IMR-90 (cell line): ENCODE results near the gene GNRH2. TPM values are rescaled to one million over a fixed set of nuclear protein-coding genes. Genes with fewer than 3 reads are reported as not detected.
A peak's percentile ranks its signal among the peaks of the same experiment; 100 is the strongest.

ENCODE experiments used
- ATAC-seq: fragments of 200-7000 bp; cut with Tn5 transposase; 2 replicates; pipeline ENCODE4 v1.9.1; 2020; ENCODE audit warnings: low read depth, mild to moderate bottlenecking, moderate library complexity
- BruUV-seq: library from RNA; stranded (reverse); fragments of 400-500 nt; replicated peaks from 2 replicates; lab custom pipeline; 2021; lab: Mats Ljungman, UMichigan
- CTCF ChIA-PET: fragments of 300-600 bp; formaldehyde crosslinking; extraction: SDS; loops from one replicate; lab custom pipeline; 2021; ENCODE audit warnings: antibody characterized with exemption; lab: Yijun Ruan, JAX
- POLR2A ChIA-PET: fragments of 300-600 bp; sonication (Branson Sonifier 250); formaldehyde crosslinking; loops from one replicate; lab custom pipeline; 2022; ENCODE audit warnings: antibody characterized with exemption; ENCODE audit not compliant: unreplicated experiment; lab: Charles Lee
- DNase-seq: peaks from one replicate; pipeline ENCODE4 v3.0.0; 2013
- H2AFZ ChIP-seq: replicated peaks from 2 replicates; pipeline ENCODE3; 2013; ENCODE audit warnings: low read length, mild to moderate bottlenecking; ENCODE audit not compliant: poor library complexity
- H2AK5ac ChIP-seq: 2 replicates; pipeline ENCODE4 v1.6.1; 2013; ENCODE audit warnings: low read depth, low read length, inconsistent platforms
- H2AK9ac ChIP-seq: replicated peaks from 2 replicates; pipeline ENCODE3; 2013; ENCODE audit warnings: mild to moderate bottlenecking, low read depth, low read length, moderate library complexity; ENCODE audit not compliant: poor library complexity
- H2BK120ac ChIP-seq: 2 replicates; pipeline ENCODE4 v1.6.1; 2013; ENCODE audit warnings: low read depth, low read length, inconsistent platforms
- H2BK15ac ChIP-seq: 3 replicates; pipeline ENCODE4 v1.6.1; 2013; ENCODE audit warnings: low read depth, low read length, inconsistent platforms
- H2BK20ac ChIP-seq: 2 replicates; pipeline ENCODE4 v1.6.1; 2013; ENCODE audit warnings: low read depth, mild to moderate bottlenecking, inconsistent platforms, low read length, moderate library complexity
- H2BK5ac ChIP-seq: 2 replicates; pipeline ENCODE4 v1.6.1; 2013; ENCODE audit warnings: mild to moderate bottlenecking, low read depth, low read length, inconsistent platforms; ENCODE audit not compliant: poor library complexity, severe bottlenecking
- H3K14ac ChIP-seq: replicated peaks from 2 replicates; pipeline ENCODE4 v1.6.1; 2013; ENCODE audit warnings: low read depth, low read length, inconsistent platforms
- H3K18ac ChIP-seq: 2 replicates; pipeline ENCODE4 v1.6.1; 2013; ENCODE audit warnings: low read depth, low read length, control low read depth
- H3K23ac ChIP-seq: 2 replicates; pipeline ENCODE4 v1.6.1; 2013; ENCODE audit warnings: low read depth, low read length, inconsistent platforms
- H3K27ac ChIP-seq: 2 replicates; pipeline ENCODE4 v1.5.1; 2013; ENCODE audit warnings: mild to moderate bottlenecking, control low read depth, low read length; ENCODE audit not compliant: insufficient read depth
- H3K27me3 ChIP-seq: 2 replicates; pipeline ENCODE4 v1.6.1; 2013; ENCODE audit warnings: low read length; ENCODE audit not compliant: control insufficient read depth, insufficient read depth
- H3K36me3 ChIP-seq: 2 replicates; pipeline ENCODE4 v1.6.1; 2013; ENCODE audit warnings: low read length, mixed read lengths; ENCODE audit not compliant: control insufficient read depth, insufficient read depth
- H3K4ac ChIP-seq: 2 replicates; pipeline ENCODE4 v1.6.1; 2013; ENCODE audit warnings: low read depth, low read length, inconsistent platforms
- H3K4me1 ChIP-seq: 2 replicates; pipeline ENCODE4 v1.6.1; 2013; ENCODE audit warnings: low read length, mixed read lengths; ENCODE audit not compliant: control insufficient read depth, insufficient read depth
- H3K4me2 ChIP-seq: 2 replicates; pipeline ENCODE4 v1.6.1; 2013; ENCODE audit warnings: low read depth, mild to moderate bottlenecking, control low read depth, low read length, moderate library complexity
- H3K4me3 ChIP-seq: 2 replicates; pipeline ENCODE4 v1.5.1; 2013; ENCODE audit warnings: low read depth, mild to moderate bottlenecking, control low read depth, low read length, moderate library complexity; ENCODE audit not compliant: insufficient read depth
- H3K56ac ChIP-seq: 2 replicates; pipeline ENCODE4 v1.6.1; 2013; ENCODE audit warnings: low read length, inconsistent platforms; ENCODE audit not compliant: insufficient read depth; ENCODE audit errors: extremely low read depth
- H3K79me1 ChIP-seq, 2 experiments: 2 replicates each; pipeline ENCODE4 v1.6.1; 2013; ENCODE audit warnings: low read length in 2 of 2, inconsistent platforms in 1 of 2, low read depth in 1 of 2
- H3K9ac ChIP-seq: 2 replicates; pipeline ENCODE4 v1.6.1; 2013; ENCODE audit warnings: low read depth, low read length, control low read depth
- H3K9me1 ChIP-seq: 2 replicates; pipeline ENCODE4 v1.6.1; 2013; ENCODE audit warnings: low read length, inconsistent platforms; ENCODE audit not compliant: insufficient read depth
- H3K9me3 ChIP-seq: 2 replicates; pipeline ENCODE4 v1.6.1; 2013; ENCODE audit warnings: low read length; ENCODE audit not compliant: control insufficient read depth, insufficient read depth
- H4K20me1 ChIP-seq: 2 replicates; pipeline ENCODE4 v1.6.1; 2013; ENCODE audit warnings: low read length, inconsistent platforms; ENCODE audit not compliant: insufficient read depth
- H4K5ac ChIP-seq: 2 replicates; pipeline ENCODE4 v1.6.1; 2013; ENCODE audit warnings: mild to moderate bottlenecking, low read depth, low read length, control low read depth
- H4K8ac ChIP-seq, 2 experiments: 2 replicates each; pipeline ENCODE4 v1.6.1; 2013; ENCODE audit warnings: low read depth in 2 of 2, low read length in 2 of 2, control low read depth in 1 of 2, inconsistent platforms in 1 of 2
- H4K91ac ChIP-seq: 2 replicates; pipeline ENCODE4 v1.6.1; 2013; ENCODE audit warnings: low read depth, low read length, inconsistent platforms; ENCODE audit not compliant: insufficient read depth
- BHLHE40 ChIP-seq: fragments of 150-350 bp; IDR thresholded peaks from 2 replicates; pipeline ENCODE4 v1.6.1; 2016; ENCODE audit warnings: mild to moderate bottlenecking, low read depth, low read length
- CEBPB ChIP-seq: IDR thresholded peaks from 2 replicates; pipeline ENCODE4 v1.6.1; 2012; ENCODE audit warnings: low read depth, low read length, improper control_type of control experiment
- CHD1 ChIP-seq: IDR thresholded peaks from 2 replicates; pipeline ENCODE4 v1.6.1; 2012; ENCODE audit warnings: low read depth, low read length, improper control_type of control experiment
- CTCF ChIP-seq: conservative IDR thresholded peaks from 2 replicates; pipeline ENCODE4 v1.5.1; 2012; ENCODE audit warnings: mild to moderate bottlenecking, low read depth, low read length, improper control_type of control experiment
- MAFK ChIP-seq: IDR thresholded peaks from 2 replicates; pipeline ENCODE4 v1.6.1; 2012; ENCODE audit warnings: low read depth, low read length, improper control_type of control experiment
- MAZ ChIP-seq: IDR thresholded peaks from 2 replicates; pipeline ENCODE4 v1.6.1; 2012; ENCODE audit warnings: low read depth, mild to moderate bottlenecking, low read length, improper control_type of control experiment, moderate library complexity, borderline replicate concordance
- MXI1 ChIP-seq: IDR thresholded peaks from 2 replicates; pipeline ENCODE4 v1.6.1; 2012; ENCODE audit warnings: low read depth, mild to moderate bottlenecking, low read length, moderate library complexity, borderline replicate concordance
- RAD21 ChIP-seq: IDR thresholded peaks from 2 replicates; pipeline ENCODE4 v1.6.1; 2012; ENCODE audit warnings: low read length, improper control_type of control experiment
- RCOR1 ChIP-seq: IDR thresholded peaks from 2 replicates; pipeline ENCODE4 v1.6.1; 2012; ENCODE audit warnings: mild to moderate bottlenecking, low read length, improper control_type of control experiment; ENCODE audit not compliant: insufficient replicate concordance
- RFX5 ChIP-seq: IDR thresholded peaks from 2 replicates; pipeline ENCODE4 v1.8.0; 2012; ENCODE audit warnings: low read depth, mild to moderate bottlenecking, low read length, moderate library complexity
- WGBS, 2 experiments: methylation state at CpG; one replicate each; pipeline versions ENCODE4 v1.1.5 to v1.1.7; 2013; ENCODE audit warnings: missing lambda C conversion rate in 2 of 2; ENCODE audit not compliant: insufficient read length in 1 of 2; ENCODE audit errors: extremely low coverage in 2 of 2; 5-methylcytosine and 5-hydroxymethylcytosine counted together
- dilution Hi-C: fragments of 300-500 bp; cut with HindIII; formaldehyde crosslinking; loops from one replicate; pipeline ENCODE4 v1.14.3; 2018; ENCODE audit warnings: low sequenced_read_pairs; ENCODE audit not compliant: unreplicated experiment
- in situ Hi-C: fragments of 300-500 bp; cut with MboI; formaldehyde crosslinking; loops from 3 replicates; pipeline ENCODE4 v1.14.3; 2019; ENCODE audit warnings: low sequenced_read_pairs, inconsistent platforms, mixed read lengths
- intact Hi-C: fragments of 100-400 bp; cut with micrococcal nuclease; formaldehyde crosslinking; loops from 2 replicates; pipeline ENCODE4 v1.10.0; 2022
- polyA plus RNA-seq, 3 experiments: library from polyadenylated mRNA; depleted of rRNA; stranded (reverse); fragments of >200 nt; gene quantifications; 2 replicates each; pipeline ENCODE4 v1.2.3, GENCODE V29; 2012; ENCODE audit warnings: low replicate concordance in 1 of 3
- total RNA-seq: library from RNA; depleted of rRNA; stranded (reverse); fragments of >200 nt; gene quantifications from 2 replicates; pipeline ENCODE4 v1.2.3, GENCODE V29; 2012
- TF ChIP-seq, protein P1 (sequence below): fragments of 150-350 bp; IDR thresholded peaks from 2 replicates; pipeline ENCODE4 v1.6.1; 2017; ENCODE audit warnings: mild to moderate bottlenecking, antibody characterized with exemption, low read length, low read depth

Gene GNRH2
- total and polyA plus RNA-seq, 2 of the 4 experiments (the other 2 are of a cell fraction), result 0.18 to 0.21 TPM

DNA sequence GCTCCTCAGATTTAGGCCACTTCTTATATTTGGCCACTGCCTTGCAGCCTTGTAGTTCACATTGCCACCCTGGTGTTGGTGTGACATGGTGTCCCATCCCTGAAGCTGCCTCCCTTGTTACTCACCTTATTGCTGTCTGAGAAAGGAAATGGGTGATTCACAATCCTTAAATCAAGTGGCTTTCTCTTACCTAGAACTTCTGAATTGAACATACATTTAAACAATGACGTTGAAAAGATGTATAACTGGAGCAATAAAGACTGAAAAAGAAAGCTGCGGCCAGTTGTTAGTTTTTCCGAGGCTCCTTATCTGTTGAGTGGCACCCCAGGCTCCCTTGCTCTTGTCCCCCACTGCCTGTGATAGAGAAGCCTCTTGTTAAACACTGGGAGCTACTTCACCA, 28.8 kb upstream of the GNRH2 start:
- DNase-seq (peak; percentile 5), ATAC-seq (no peak)
- Histone ChIP-seq H3K4me2 (no peak overlapping the region), H3K27ac (no peak overlapping the region), H3K9me1 (peaks cover 13% of the 10 kb centered on the region), H3K4me3 (no peak overlapping the region), H3K36me3 (peaks cover 18% of the 10 kb centered on the region), H2BK5ac (no peak overlapping the region), H3K9me3 (no peaks in the 10 kb centered on the region), H2AK5ac (no peak overlapping the region), H2BK20ac (no peak overlapping the region), H3K56ac (no peak overlapping the region), H3K9ac (no peak overlapping the region), H2AFZ (no peak overlapping the region), H3K4ac (no peak overlapping the region), H3K27me3 (no peaks in the 10 kb centered on the region), H3K79me1 (0 out of 4 replicates have a peak, but pooled peaks cover 0 to 9% of the 10 kb centered on the region in 2 experiments), H4K20me1 (peaks cover 13% of the 10 kb centered on the region; the same call in 1 of the 2 replicates), H2AK9ac (no peak overlapping the region), H2BK15ac (no peak overlapping the region), H3K18ac (no peak overlapping the region), H4K8ac (no peak overlapping the region), H4K91ac (no peak overlapping the region), H4K5ac (no peak overlapping the region), H3K23ac (no peak overlapping the region), H3K14ac (no peak overlapping the region), H3K4me1 (peaks cover 8% of the 10 kb centered on the region), H2BK120ac (no peak overlapping the region)
- in situ Hi-C loops (no loop called here), intact Hi-C loops (no loop called here), dilution Hi-C loops (no loop called here)
- CTCF ChIA-PET, result interaction anchor here (0.6 to 1.1 kb wide), 3 partner anchors 19 to 39 kb away, joined by 3 read pairs; no protein-coding TSS in a partner anchor
- WGBS, 2 experiments, result 80% methylated on average over 1 of the region's 3 CpGs; no CpG with 5 or more reads in 1 of the 2 experiments
- POLR2A ChIA-PET, result no interaction called here
- no TSS peak for BruUV-seq
- no peak for TF ChIP-seq MAFK
- no peak for TF ChIP-seq CEBPB
- no peak for TF ChIP-seq BHLHE40
- no peak for TF ChIP-seq RFX5
- TF ChIP-seq CHD1, result no peak
- TF ChIP-seq MXI1, result no peak
- no peak for TF ChIP-seq MAZ
- no peak for TF ChIP-seq RCOR1
- TF ChIP-seq, protein P1, sequence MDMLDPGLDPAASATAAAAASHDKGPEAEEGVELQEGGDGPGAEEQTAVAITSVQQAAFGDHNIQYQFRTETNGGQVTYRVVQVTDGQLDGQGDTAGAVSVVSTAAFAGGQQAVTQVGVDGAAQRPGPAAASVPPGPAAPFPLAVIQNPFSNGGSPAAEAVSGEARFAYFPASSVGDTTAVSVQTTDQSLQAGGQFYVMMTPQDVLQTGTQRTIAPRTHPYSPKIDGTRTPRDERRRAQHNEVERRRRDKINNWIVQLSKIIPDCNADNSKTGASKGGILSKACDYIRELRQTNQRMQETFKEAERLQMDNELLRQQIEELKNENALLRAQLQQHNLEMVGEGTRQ, result no peak
- no peak for TF ChIP-seq CTCF
- TF ChIP-seq RAD21, result no peak
